ENCODE results near the gene CAST. TPM values are rescaled to one million over a fixed set of nuclear protein-coding genes. Genes with fewer than 3 reads are reported as not detected.

CAST gene
- total RNA-seq, 1 experiment from 2014 or later, result 52.3 TPM

- Mint-ChIP-seq H3K36me3 (ENCODE audit: insufficient read depth in 1 of 3, low read depth in 3 of 3) (no peaks in the 10 kb centered on the region), H3K4me3 (no peak overlapping the region), H3K27ac (no peak overlapping the region), H3K9me3 (no peaks in the 10 kb centered on the region), H3K27me3 (ENCODE audit: low read depth) (no peaks in the 10 kb centered on the region), H3K4me1 (peaks cover 8 to 9% of the 10 kb centered on the region in 2 experiments)
- Histone ChIP-seq H3K9me3 (ENCODE audit: control insufficient read depth, low read depth, low read length) (no peaks in the 10 kb centered on the region), H3K27me3 (ENCODE audit: insufficient read depth, low read length) (no peaks in the 10 kb centered on the region), H2BK20ac (ENCODE audit: low read depth, low read length, poor library complexity, severe bottlenecking) (no peak overlapping the region), H3K4me1 (ENCODE audit: insufficient read depth, low read length) (peaks cover 3% of the 10 kb centered on the region; the same call in 1 of the 2 replicates), H4K5ac (ENCODE audit: insufficient read length, low read depth, low read length) (no peak overlapping the region), H4K20me1 (ENCODE audit: control insufficient read depth, insufficient read depth, insufficient read length) (no peaks in the 10 kb centered on the region), H3K4me2 (ENCODE audit: insufficient read depth, insufficient read length, low read length) (no peak overlapping the region), H2AFZ (ENCODE audit: low read length) (no peak overlapping the region), H3K18ac (ENCODE audit: insufficient read length, low read depth, low read length) (no peak overlapping the region), H3K79me2 (ENCODE audit: insufficient read depth, low read length) (no peaks in the 10 kb centered on the region), H2BK12ac (ENCODE audit: insufficient read length, low read depth, low read length) (no peak overlapping the region), H3K23ac (ENCODE audit: insufficient read length, low read depth, low read length) (no peak overlapping the region), H4K8ac (replicated peaks; ENCODE audit: insufficient read length, low read depth, low read length) (no peak overlapping the region), H3K56ac (ENCODE audit: insufficient read length, low read depth, low read length) (no peak overlapping the region), H3K27ac (ENCODE audit: insufficient read length, low read depth, low read length) (no peak overlapping the region), H3K4ac (ENCODE audit: low read depth, low read length) (no peak overlapping the region), H3K79me1 (ENCODE audit: insufficient read depth, low read depth, low read length, poor library complexity, severe bottlenecking) (no peaks in the 10 kb centered on the region), H2AK5ac (ENCODE audit: insufficient read length, low read length) (no peak overlapping the region), H2BK120ac (ENCODE audit: low read depth, low read length, poor library complexity, severe bottlenecking) (no peak overlapping the region), H4K91ac (ENCODE audit: insufficient read length, low read depth, low read length) (no peak overlapping the region), H3K9ac (ENCODE audit: extremely low read depth, insufficient read length, low read length) (no peak overlapping the region), H3T11ph (ENCODE audit: low read length) (no peak overlapping the region), H2BK5ac (ENCODE audit: insufficient read length, low read length) (no peak overlapping the region), H3K14ac (ENCODE audit: insufficient read depth, low read length) (no peak overlapping the region), H3K23me2 (ENCODE audit: insufficient read length, low read depth, low read length, poor library complexity, severe bottlenecking) (no peaks in the 10 kb centered on the region), H2BK15ac (ENCODE audit: low read depth, low read length) (no peak overlapping the region)
- DNase-seq, result no peak
- TF ChIP-seq CTCF (conservative IDR thresholded peaks at IDR 0.05), result no peak
- WGBS (ENCODE audit: extremely low coverage, insufficient read length, low lambda C conversion rate), result no CpG with 5 or more reads among the region's 2 CpGs
These were observed 161.8 kb downstream of the CAST start for GRCh38 chr5:96823900-96824380.

Other genes with a start within 250 kb of the CAST start
- gene PCSK1, start 229.1 kb upstream of the CAST start, total RNA-seq (2021), result 2.0 and 2.9 TPM in 2 replicates
- 14.5 and 15.9 TPM in 2 replicates for gene ERAP1, start 145.6 kb downstream of the CAST start, total RNA-seq (2021)
- 0.09 TPM in 1 of 2 replicates, not detected in the other for gene ERAP2, start 214.1 kb downstream of the CAST start, total RNA-seq (2021)

Measured in H9 (cell line).